Measurements from ENCODE around the gene FGD5. TPM values are rescaled to one million over a fixed set of nuclear protein-coding genes. Genes with fewer than 3 reads are reported as not detected.

FGD5 gene
- total RNA-seq, 4 donors from 2014 or later, result 3.8 to 10.2 (median 7.6) TPM

Other genes starting within 250 kb of the FGD5 start
- 10 to 100 TPM; 16.1 to 27.7 (median 20.0) TPM for gene CCDC174, start 167.2 kb upstream of the FGD5 start, total RNA-seq
- not detected for gene C3orf20, start 143.8 kb upstream of the FGD5 start, total RNA-seq
- gene NR2C2, start 128.6 kb downstream of the FGD5 start, total RNA-seq, result 10 to 100 TPM; 24.3 to 58.2 (median 39.9) TPM
- gene MRPS25, start 246.4 kb downstream of the FGD5 start, total RNA-seq, result 10 to 100 TPM; 21.7 to 35.7 (median 30.0) TPM